ENCODE measurements around the gene CBX3.
A peak's percentile ranks its signal among the peaks of the same experiment; 100 is the strongest.
"Not testable (repeated sequence)": the region's sequence is repeated elsewhere in the genome, so short reads cannot be mapped to it uniquely, and the experiment has no call there.

The CBX3 gene

GRCh38 chr7:26189697-26190096 is 11.8 kb upstream of the CBX3 start:
- H3K9me3 Mint-ChIP-seq (ENCODE audit: low read depth) = no peaks in the 10 kb centered on the region
- H3K27ac Mint-ChIP-seq = peak overlapping the region; percentile 88
- H3K36me3 Mint-ChIP-seq = peaks cover 41% of the 10 kb centered on the region
- peaks cover 92% of the 10 kb centered on the region for H3K4me1 Mint-ChIP-seq (ENCODE audit: low read depth)
- H3K4me3 Mint-ChIP-seq = peak overlapping the region; percentile 31
- H3K27me3 Mint-ChIP-seq = no peaks in the 10 kb centered on the region

- Mint-ChIP-seq H3K27me3 (no peaks in the 10 kb centered on the region), H3K27ac (peak overlapping the region; percentile 75), H3K4me1 (ENCODE audit: low read depth) (peaks cover 91% of the 10 kb centered on the region), H3K4me3 (peak overlapping the region; percentile 52), H3K9me3 (ENCODE audit: low read depth) (no peaks in the 10 kb centered on the region), H3K36me3 (peaks cover 40% of the 10 kb centered on the region)
Measured at GRCh38 chr7:26190417-26190869, 11.1 kb upstream of the CBX3 start.

- Mint-ChIP-seq H3K4me3 (peak overlapping the region; percentile 99), H3K27ac (peak overlapping the region; percentile 92), H3K9me3 (ENCODE audit: low read depth) (no peaks in the 10 kb centered on the region), H3K4me1 (ENCODE audit: low read depth) (peaks cover 93% of the 10 kb centered on the region), H3K27me3 (no peaks in the 10 kb centered on the region), H3K36me3 (peaks cover 43% of the 10 kb centered on the region)
Measured at GRCh38 chr7:26191233-26191973, 10.1 kb upstream of the CBX3 start.

- H3K27ac Mint-ChIP-seq = peak overlapping the region; percentile 92
- peaks cover 93% of the 10 kb centered on the region for H3K4me1 Mint-ChIP-seq (ENCODE audit: low read depth)
- peaks cover 46% of the 10 kb centered on the region for H3K36me3 Mint-ChIP-seq
- peak overlapping the region; percentile 99 for H3K4me3 Mint-ChIP-seq
- H3K27me3 Mint-ChIP-seq = no peaks in the 10 kb centered on the region
- no peaks in the 10 kb centered on the region for H3K9me3 Mint-ChIP-seq (ENCODE audit: low read depth)
Measured at GRCh38 chr7:26191974-26192479, 9.5 kb upstream of the CBX3 start.

GRCh38 chr7:26192485-26193087 is 9.0 kb upstream of the CBX3 start:
- Mint-ChIP-seq H3K4me1 (ENCODE audit: low read depth) (peaks cover 92% of the 10 kb centered on the region), H3K9me3 (ENCODE audit: low read depth) (no peaks in the 10 kb centered on the region), H3K36me3 (peaks cover 49% of the 10 kb centered on the region), H3K27ac (peak overlapping the region; percentile 92), H3K4me3 (peak overlapping the region; percentile 99), H3K27me3 (no peaks in the 10 kb centered on the region)

GRCh38 chr7:26193432-26194207 is 7.9 kb upstream of the CBX3 start:
- Mint-ChIP-seq H3K27me3 (no peaks in the 10 kb centered on the region), H3K4me1 (ENCODE audit: low read depth) (peaks cover 83% of the 10 kb centered on the region), H3K4me3 (peak overlapping the region; percentile 99), H3K27ac (peak overlapping the region; percentile 92), H3K36me3 (peaks cover 52% of the 10 kb centered on the region), H3K9me3 (ENCODE audit: low read depth) (no peaks in the 10 kb centered on the region)

- H3K27me3 Mint-ChIP-seq; H3K9me3 Mint-ChIP-seq (ENCODE audit: low read depth): not testable (repeated sequence)
- peak overlapping the region; percentile 99 for H3K4me3 Mint-ChIP-seq
Measured at GRCh38 chr7:26194764-26195163, 6.8 kb upstream of the CBX3 start.

GRCh38 chr7:26195182-26195581 is 6.4 kb upstream of the CBX3 start:
- Mint-ChIP-seq H3K27ac (peak overlapping the region; percentile 92), H3K4me3 (peak overlapping the region; percentile 99), H3K27me3 (no peaks in the 10 kb centered on the region), H3K36me3 (peaks cover 55% of the 10 kb centered on the region), H3K4me1 (ENCODE audit: low read depth) (peaks cover 69% of the 10 kb centered on the region), H3K9me3 (ENCODE audit: low read depth) (no peaks in the 10 kb centered on the region)

More at GRCh38 chr7:26194764-26195163, 6.8 kb upstream of the CBX3 start:
- Mint-ChIP-seq H3K27ac (peak overlapping the region; percentile 92), H3K36me3 (peaks cover 55% of the 10 kb centered on the region), H3K4me1 (ENCODE audit: low read depth) (peaks cover 72% of the 10 kb centered on the region)

- Mint-ChIP-seq H3K9me3 (ENCODE audit: low read depth) (no peaks in the 10 kb centered on the region), H3K4me3 (peak overlapping the region; percentile 99), H3K27ac (peak overlapping the region; percentile 93), H3K27me3 (no peaks in the 10 kb centered on the region), H3K36me3 (peaks cover 51% of the 10 kb centered on the region), H3K4me1 (ENCODE audit: low read depth) (peaks cover 61% of the 10 kb centered on the region)
Measured at GRCh38 chr7:26195867-26196657, 5.5 kb upstream of the CBX3 start.

GRCh38 chr7:26197153-26198115 is 4.1 kb upstream of the CBX3 start:
- Mint-ChIP-seq H3K4me1 (ENCODE audit: low read depth) (peaks cover 49% of the 10 kb centered on the region), H3K9me3 (ENCODE audit: low read depth) (no peaks in the 10 kb centered on the region), H3K27me3 (no peaks in the 10 kb centered on the region), H3K36me3 (peaks cover 48% of the 10 kb centered on the region), H3K27ac (peak overlapping the region; percentile 100), H3K4me3 (peak overlapping the region; percentile 99)

- Mint-ChIP-seq H3K36me3 (peaks cover 50% of the 10 kb centered on the region), H3K27ac (peak overlapping the region; percentile 100), H3K9me3 (ENCODE audit: low read depth) (no peaks in the 10 kb centered on the region), H3K4me1 (ENCODE audit: low read depth) (peaks cover 46% of the 10 kb centered on the region), H3K4me3 (peak overlapping the region; percentile 99), H3K27me3 (no peaks in the 10 kb centered on the region)
Measured at GRCh38 chr7:26198133-26198780, 3.3 kb upstream of the CBX3 start.

- H3K36me3 Mint-ChIP-seq = peaks cover 50% of the 10 kb centered on the region
- peaks cover 45% of the 10 kb centered on the region for H3K4me1 Mint-ChIP-seq (ENCODE audit: low read depth)
- no peaks in the 10 kb centered on the region for H3K9me3 Mint-ChIP-seq (ENCODE audit: low read depth)
- peak overlapping the region; percentile 99 for H3K4me3 Mint-ChIP-seq
- H3K27ac Mint-ChIP-seq = peak overlapping the region; percentile 100
- no peaks in the 10 kb centered on the region for H3K27me3 Mint-ChIP-seq
Measured at GRCh38 chr7:26198781-26199169, 2.8 kb upstream of the CBX3 start.

Measured in activated naive CD8-positive, alpha-beta T cell (primary cell).